GM12873 (cell line): Measurements from ENCODE around the gene APOL3.
A peak's percentile ranks its signal among the peaks of the same experiment; 100 is the strongest.

Experiments used
- TF ChIP-seq, protein P1 (sequence below): IDR thresholded peaks from 2 replicates; pipeline ENCODE4 v1.5.1; 2012; ENCODE audit warnings: low read depth, mild to moderate bottlenecking, moderate library complexity, low read length, control low read depth; ENCODE audit not compliant: insufficient read depth; ENCODE audit errors: missing control alignments

APOL3 gene

DNA sequence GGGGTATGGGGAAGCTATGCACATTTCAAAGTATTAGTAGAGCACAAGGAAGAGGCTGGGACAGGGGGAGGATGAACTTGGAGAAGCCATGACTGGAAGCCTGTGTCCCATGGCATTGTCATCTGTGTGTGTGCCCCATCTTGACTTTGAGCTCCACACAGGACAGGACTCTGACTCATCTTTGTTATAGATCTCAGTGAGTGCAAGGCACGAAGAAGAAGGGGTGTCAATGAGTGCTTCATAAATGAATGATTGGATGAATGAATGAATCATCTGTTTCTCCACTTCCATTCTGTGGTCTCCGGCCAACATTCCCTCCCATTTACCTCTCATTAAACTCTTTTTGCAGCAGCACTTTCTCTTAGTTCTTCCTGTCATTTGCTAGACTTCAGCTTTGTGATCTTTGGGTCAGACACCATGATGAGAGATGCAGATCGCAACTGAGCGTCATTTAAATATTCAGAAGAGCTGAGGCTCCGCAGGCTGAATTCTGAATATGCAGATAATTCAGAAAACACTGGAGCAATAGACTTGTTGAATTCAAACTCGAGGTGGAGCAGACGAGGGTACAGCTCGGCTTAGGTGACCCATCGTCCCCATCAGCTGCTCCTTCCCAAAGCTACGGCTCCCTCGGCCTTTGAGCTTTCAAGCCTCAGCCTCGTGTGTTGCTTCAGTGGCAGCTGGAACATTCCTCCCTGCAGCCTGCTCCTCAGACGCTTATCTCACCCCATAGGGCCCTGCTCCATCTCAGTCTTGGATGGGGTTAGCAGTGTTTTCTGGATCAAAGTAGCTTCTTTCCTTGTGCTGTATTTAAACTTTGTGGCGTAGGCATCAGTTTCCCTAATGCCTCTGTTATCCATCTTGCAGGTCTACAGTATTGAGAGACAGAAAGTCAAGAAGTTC, 30.8 kb downstream of the APOL3 start:
- TF ChIP-seq, protein P1, sequence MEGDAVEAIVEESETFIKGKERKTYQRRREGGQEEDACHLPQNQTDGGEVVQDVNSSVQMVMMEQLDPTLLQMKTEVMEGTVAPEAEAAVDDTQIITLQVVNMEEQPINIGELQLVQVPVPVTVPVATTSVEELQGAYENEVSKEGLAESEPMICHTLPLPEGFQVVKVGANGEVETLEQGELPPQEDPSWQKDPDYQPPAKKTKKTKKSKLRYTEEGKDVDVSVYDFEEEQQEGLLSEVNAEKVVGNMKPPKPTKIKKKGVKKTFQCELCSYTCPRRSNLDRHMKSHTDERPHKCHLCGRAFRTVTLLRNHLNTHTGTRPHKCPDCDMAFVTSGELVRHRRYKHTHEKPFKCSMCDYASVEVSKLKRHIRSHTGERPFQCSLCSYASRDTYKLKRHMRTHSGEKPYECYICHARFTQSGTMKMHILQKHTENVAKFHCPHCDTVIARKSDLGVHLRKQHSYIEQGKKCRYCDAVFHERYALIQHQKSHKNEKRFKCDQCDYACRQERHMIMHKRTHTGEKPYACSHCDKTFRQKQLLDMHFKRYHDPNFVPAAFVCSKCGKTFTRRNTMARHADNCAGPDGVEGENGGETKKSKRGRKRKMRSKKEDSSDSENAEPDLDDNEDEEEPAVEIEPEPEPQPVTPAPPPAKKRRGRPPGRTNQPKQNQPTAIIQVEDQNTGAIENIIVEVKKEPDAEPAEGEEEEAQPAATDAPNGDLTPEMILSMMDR = no peak

DNA sequence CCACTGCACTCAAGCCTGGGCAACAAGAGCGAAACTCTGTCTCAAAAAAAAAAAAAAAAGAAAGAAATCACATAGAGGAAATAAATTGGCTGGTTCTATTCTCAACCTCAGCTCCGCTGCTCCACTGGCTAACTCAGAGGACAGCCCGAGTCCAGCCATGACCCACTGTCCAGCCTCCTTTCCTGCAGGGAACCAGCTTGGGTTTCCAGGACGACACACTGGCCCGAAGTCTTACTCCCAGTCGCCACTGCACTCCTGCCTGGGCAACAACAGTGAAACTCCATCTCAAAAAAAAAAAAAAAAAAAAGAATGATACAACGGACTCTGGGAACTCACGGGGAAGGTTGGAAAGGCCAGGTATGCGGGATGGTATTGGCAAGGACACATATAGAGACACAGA, 31.5 kb downstream of the APOL3 start:
- TF ChIP-seq, protein P1 = no peak

DNA sequence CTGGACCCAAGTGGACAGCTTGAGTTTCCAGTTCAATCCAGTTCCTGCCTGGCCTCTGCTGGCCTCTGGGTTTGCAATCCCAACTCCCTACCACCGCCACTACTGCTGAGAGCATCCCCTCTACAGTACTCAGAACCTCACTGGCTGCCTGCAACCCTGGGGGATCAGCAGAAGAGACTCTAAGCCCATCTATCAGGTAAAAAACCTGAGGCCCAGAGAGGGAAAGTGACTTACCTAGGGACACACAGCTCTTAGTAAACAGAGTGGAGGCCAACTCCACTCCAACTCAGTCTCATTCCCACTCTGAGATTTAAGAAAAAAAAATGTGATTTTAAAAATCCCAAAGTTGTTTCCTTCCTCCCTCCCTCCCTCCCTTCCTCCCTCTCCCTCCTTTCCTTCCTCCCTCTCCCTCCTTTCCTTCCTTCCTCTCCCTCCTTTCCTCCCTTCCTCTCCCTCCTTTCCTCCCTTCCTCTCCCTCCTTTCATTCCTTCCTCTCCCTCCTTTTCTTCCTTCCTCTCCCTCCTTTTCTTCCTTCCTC, 34.5 kb downstream of the APOL3 start:
- TF ChIP-seq, protein P1 = no peak

DNA sequence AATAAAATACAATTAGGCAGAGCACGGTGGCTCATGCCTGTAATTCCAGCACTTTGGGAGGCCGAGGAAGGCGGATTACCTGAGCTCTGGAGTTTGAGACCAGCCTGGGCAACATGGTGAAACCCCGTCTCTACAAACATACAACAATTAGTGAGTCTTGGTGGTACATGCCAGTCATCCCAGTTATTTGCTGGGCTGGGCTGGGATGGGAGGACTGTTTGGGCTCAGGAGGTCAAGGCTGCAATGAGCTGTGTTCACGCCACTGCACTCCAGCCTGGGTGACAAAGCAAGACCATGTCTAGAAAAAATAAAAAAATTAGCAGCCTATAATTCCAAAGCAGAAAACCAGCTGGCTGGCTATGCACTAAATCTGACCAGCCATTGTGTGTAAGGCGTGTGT, 35.1 kb downstream of the APOL3 start:
- TF ChIP-seq, protein P1 = no peak

DNA sequence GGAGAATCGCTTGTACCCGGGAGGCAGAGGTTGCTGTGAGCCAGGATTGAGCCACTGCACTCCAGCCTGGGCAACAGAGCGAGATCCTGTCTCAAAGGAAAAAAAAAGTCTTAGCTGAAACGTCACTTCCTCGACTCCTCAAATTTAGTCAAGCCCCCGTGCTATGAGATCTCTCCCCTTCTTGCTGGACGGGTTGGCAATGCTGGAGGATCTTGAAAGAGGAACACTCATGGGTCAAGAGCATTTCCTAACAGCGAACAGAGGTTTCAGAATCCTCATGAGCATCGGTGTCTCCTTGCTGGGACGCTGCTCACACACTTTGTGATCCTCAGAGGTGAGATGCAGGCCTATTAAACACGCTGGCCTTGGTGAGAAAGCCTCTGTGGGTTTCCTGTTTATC, 35.9 kb downstream of the APOL3 start:
- TF ChIP-seq, protein P1 = no peak

- TF ChIP-seq, protein P1 = peak; percentile 99
Observed at GRCh38 chr22:36123673-36124630, 36.6 kb downstream of the APOL3 start.
